DLD1 (cell line): ENCODE results near the gene MRFAP1.
"Not testable (repeated sequence)": the region's sequence is repeated elsewhere in the genome, so short reads cannot be mapped to it uniquely, and the experiment has no call there.

ENCODE experiments used
- in situ Hi-C: cut with HindIII; loops from 2 replicates; pipeline ENCODE4 v1.10.0; 2017; ENCODE audit warnings: low sequenced_read_pairs

MRFAP1 gene

GRCh38 chr4:6609415-6610079 is 30.9 kb upstream of the MRFAP1 start:
- in situ Hi-C loops, result loop anchor here (10.0 kb wide), 1 partner anchor 55 kb away; no protein-coding TSS in a partner anchor

- in situ Hi-C loops, result no loop called here
These were observed 29.5 kb upstream of the MRFAP1 start for GRCh38 chr4:6610856-6611430.

DNA sequence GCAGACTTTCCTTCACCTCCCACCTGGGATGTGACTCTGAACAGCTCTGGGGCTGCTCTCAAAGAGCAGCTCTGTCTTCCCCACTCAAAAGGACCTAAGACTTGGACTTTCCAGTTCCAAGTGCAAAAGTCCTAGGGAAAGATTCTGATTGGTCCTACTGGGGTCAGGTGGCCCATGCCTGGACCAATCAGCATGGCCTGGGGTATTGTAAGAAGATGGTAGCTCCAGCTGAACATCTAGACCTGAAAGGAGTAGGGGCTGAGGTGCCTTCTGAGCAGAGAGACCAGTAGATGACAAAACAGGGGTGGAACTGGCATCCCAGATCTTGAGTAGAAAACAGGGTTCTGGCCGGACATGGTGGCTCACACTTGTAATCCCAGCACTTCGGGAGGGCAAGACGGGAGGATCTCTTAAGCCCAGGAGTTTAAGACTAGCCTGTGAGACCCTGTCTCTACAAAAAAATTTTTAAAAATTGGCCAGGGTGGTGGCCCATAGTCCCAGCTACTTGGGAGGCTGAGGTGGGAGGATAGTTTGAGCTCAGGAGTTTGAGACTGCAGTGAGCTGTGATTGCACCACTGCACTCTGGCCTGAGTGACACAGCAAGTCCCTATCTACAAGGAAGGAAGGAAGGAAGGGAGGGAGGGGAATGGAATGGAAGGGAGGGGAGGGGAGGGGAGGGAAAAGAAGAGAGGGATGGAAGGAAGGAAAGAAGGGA is 27.4 kb upstream of the MRFAP1 start:
- in situ Hi-C loops, result no loop called here

- in situ Hi-C loops, result no loop called here
These were observed 26.5 kb upstream of the MRFAP1 start for GRCh38 chr4:6613676-6614651.

DNA sequence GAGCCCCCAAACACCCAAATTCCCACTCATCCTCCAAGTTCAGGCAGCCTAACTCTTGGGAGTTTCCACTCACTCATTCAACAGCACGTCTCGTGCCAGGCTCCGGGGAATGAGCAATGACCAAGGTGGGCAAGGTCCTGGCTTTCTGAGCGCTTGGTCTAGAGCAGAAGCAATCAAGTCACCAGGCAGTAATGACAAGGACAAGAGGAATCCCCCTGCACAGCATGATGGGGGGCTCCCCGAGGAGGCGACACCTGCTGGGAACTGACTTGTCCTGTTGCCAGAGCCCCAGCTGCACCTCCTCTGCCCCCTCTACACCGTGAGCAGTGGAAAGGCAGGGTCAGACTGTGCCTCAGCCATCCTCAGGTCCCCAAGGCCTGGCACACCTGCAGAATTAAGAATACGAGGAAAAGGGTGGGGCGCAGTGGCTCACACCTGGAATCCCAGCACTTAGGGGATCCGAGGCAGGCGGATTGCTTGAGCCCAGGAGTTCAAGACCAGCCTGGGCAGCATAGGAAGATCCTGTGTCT is 25.7 kb upstream of the MRFAP1 start:
- in situ Hi-C loops, result no loop called here

DNA sequence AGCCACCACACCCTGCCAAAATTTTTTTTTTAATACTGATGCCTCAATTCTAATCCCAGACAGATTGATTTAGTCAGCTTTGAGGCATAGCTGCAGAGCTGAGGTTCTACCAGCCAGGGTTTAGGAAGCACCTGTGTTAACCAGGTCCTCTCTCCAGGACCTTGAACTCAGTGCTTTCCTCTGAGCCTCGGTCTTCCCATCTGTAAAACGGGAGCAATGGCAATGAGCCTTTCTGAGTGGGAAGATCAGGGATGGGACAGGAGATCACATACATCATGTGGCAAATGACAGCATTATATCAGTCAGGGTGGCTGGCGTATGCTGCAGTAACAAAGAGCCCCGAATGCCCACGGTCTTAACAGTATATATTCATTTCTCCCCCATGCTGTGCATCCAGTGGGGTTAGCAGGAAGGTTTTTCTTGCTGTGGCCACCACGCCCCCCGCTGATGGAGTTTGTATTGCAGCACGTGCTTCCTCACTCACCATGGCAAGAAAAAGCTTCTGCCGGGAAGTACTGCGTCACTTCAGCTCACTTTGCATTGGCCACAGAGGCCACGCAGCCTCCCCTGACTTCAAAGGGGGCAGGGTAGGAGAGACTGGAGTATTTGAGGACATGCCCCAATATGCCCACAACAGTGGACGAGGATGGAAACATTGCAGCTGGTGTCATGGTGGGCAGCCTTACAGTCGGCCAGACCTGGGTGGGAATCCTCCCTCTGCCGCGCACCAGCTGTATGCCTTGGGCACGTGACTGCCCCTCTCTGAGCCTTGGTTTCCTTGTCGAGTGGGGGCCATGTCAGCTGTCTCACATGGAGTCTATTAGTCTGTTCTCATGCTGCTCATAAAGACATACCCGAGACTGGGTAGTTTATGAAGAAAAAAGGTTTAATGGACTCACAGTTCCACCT is 24.1 kb upstream of the MRFAP1 start:
- in situ Hi-C loops, result no loop called here

- in situ Hi-C loops, result no loop called here
These were observed 23.2 kb upstream of the MRFAP1 start for GRCh38 chr4:6617246-6617645.

DNA sequence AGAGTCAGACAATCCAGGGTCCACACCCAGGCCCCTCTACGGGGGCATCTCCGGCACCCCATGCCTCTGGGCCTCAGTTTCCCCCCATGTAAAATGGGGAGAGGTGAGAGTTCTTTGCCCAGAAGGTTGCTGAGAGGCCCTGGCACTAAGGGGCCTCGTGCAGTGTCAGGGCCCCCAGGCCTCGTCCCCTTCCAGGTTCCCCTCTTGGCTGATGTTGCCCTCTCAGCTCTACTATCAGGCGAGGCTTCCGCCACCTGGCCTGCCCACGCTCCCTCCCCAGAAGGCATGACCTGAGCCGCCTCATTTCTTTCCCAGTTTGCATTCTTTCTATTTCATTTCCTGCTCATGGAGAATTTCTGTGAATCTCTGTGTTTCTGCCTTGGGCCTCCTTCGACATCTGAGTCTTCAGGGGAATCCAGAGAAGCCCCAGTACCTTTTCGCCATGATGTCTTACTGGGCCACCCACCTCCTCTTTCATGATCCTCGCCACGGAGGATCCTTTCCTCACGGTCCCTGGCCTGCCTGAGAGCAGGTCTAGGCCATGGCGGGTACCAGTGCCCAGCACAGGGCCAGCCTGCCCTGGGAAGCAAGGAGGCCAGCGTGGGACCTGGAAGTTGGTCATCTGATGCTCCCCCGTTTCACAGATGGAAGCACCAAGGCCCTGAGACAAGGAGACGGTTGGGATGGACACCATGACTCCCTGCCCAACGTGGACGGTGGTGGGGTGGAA is 21.9 kb upstream of the MRFAP1 start:
- in situ Hi-C loops, result no loop called here

- in situ Hi-C loops, result no loop called here
These were observed 21.4 kb upstream of the MRFAP1 start for GRCh38 chr4:6619116-6619465.

GRCh38 chr4:6619466-6620255 is 20.8 kb upstream of the MRFAP1 start:
- in situ Hi-C loops, result no loop called here

DNA sequence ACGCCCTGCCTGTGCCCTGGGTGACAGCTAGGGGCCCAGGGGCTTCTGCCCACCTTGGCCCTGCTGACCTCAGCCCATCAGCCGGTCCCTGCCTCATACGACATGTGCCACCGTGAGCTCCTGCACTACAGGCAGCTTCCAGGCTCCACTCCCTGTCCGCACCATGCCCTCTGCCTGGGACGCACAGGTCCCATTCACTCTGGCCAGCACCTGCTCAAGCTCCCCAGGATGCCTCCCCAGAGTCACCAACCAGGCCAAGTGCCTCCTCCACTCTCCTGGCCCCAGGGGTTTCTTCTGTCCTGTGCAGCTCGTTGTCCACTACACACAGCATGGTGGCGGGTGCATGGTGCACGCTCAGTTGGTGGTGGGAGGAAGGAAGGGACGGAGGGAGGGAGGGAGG is 20.2 kb upstream of the MRFAP1 start:
- in situ Hi-C loops, result no loop called here

GRCh38 chr4:6620891-6621555 is 19.5 kb upstream of the MRFAP1 start:
- in situ Hi-C loops, result no loop called here

GRCh38 chr4:6621556-6621927 is 18.9 kb upstream of the MRFAP1 start:
- in situ Hi-C loops, result no loop called here

DNA sequence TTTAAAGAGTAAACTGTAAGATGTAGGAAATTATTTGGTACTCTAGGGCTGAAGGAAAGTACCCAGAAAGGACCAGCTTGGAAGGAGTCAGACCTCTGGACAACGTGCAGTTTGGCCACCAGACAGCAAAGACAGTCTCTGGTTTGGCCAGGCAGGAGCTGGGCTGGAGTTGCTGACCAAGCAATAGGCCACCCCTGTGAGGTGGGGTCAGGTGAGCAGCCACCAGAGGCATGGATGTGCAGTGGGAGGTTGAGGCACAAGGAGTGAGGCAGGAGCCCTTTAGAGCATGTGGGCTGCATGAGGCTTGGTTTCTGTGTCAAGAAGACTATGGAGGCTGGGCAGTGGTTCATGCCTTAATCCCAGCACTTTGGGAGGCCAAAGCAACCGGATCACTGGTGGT is 17.7 kb upstream of the MRFAP1 start:
- in situ Hi-C loops, result no loop called here

DNA sequence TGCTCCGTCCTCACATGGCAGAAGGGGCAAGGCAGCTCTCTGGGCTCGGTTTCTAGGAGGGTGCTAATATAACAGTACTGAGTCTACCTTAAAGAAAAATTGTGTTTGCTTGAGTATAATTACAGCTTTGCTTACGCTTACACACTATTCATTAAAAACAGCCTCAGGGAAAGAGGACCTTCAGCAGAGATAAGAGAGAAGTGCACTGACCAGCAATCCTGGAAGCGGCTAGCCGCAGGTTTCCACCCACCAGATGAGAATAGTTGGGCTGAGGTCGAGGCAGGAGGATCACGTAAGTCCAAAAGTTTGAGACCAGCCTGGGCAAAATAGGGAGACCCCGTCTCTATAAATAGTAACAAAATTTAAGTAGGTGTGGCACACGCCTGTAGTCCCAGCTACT is 15.2 kb upstream of the MRFAP1 start:
- in situ Hi-C loops, result no loop called here

DNA sequence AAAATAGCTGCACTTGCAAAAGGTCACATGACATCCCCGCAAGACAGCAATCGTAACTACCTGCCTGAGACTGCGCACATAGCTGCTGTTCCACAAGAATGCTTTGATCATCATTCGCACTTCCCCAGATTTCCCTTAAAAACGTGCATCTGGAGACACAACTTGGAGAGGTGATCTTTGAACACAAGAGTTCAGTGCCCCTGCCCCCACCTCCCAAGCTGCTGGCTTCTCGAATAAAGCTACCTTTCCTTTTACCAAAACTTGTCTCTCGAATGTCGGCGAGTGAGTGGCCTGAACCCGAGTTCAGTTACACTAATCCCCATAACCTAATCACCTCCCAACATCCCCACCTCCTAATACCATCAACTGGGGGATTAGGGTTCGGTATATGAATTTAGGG is 14.4 kb upstream of the MRFAP1 start:
- in situ Hi-C loops, result no loop called here

DNA sequence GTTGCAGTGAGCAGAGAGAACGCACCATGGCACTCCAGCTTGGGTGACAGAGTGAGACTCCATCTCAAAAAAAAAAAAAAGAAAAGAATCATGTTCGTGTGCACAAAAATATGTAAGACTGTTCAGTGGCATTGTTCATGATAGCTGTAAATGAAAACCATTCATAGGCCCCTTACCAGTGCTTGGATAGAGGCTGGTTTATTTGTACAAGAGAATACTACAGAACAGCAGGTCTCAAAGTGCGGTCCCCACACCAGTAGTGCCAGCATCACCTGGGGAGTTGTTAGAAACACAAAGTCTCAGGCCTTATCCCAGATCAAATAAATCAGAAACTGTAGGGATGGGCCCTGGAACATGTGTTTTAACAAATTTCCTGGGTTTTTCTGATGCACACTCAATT is 12.7 kb upstream of the MRFAP1 start:
- in situ Hi-C loops, result no loop called here

- in situ Hi-C loops, result not testable (repeated sequence)
These were observed 12.0 kb upstream of the MRFAP1 start for GRCh38 chr4:6628484-6628883.
